NB4 (cell line): ENCODE results near the gene F13A1.

Experiments
- MAX ChIP-seq: IDR thresholded peaks from 2 replicates; pipeline ENCODE4 v1.6.1; 2011; ENCODE audit warnings: low read depth, low read length
- POLR2A ChIP-seq: IDR thresholded peaks from 2 replicates; pipeline ENCODE4 v1.6.1; 2011; ENCODE audit warnings: mild to moderate bottlenecking; ENCODE audit not compliant: insufficient read length; ENCODE audit errors: extremely low read depth
- TF ChIP-seq, protein P1 (sequence below): IDR thresholded peaks from one replicate; pipeline ENCODE4 v1.5.1; 2012; ENCODE audit warnings: low read depth, low read length

GRCh38 chr6:6178795-6179194 is 141.7 kb downstream of the F13A1 start:
- TF ChIP-seq MAX (no peak), POLR2A (no peak)
- TF ChIP-seq, protein P1, sequence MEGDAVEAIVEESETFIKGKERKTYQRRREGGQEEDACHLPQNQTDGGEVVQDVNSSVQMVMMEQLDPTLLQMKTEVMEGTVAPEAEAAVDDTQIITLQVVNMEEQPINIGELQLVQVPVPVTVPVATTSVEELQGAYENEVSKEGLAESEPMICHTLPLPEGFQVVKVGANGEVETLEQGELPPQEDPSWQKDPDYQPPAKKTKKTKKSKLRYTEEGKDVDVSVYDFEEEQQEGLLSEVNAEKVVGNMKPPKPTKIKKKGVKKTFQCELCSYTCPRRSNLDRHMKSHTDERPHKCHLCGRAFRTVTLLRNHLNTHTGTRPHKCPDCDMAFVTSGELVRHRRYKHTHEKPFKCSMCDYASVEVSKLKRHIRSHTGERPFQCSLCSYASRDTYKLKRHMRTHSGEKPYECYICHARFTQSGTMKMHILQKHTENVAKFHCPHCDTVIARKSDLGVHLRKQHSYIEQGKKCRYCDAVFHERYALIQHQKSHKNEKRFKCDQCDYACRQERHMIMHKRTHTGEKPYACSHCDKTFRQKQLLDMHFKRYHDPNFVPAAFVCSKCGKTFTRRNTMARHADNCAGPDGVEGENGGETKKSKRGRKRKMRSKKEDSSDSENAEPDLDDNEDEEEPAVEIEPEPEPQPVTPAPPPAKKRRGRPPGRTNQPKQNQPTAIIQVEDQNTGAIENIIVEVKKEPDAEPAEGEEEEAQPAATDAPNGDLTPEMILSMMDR: no peak
